Brain microvascular endothelial cell (primary cell): ENCODE measurements around the gene ACSS2.

Experiments used
- DNase-seq: peaks from one replicate; pipeline ENCODE4 v3.0.0-alpha.2; 2020
- H3K27ac ChIP-seq: fragments of 250-450 bp; sonication (Bioruptor Pico); 2 replicates; pipeline ENCODE4 v1.5.1; 2020; ENCODE audit warnings: mild to moderate bottlenecking, moderate library complexity
- H3K27me3 ChIP-seq: fragments of 250-450 bp; sonication (Bioruptor Pico); replicated peaks from 2 replicates; pipeline ENCODE4 v1.5.1; 2020; ENCODE audit warnings: mild to moderate bottlenecking
- H3K36me3 ChIP-seq: fragments of 250-450 bp; sonication (Bioruptor Pico); replicated peaks from 2 replicates; pipeline ENCODE4 v1.5.1; 2020; ENCODE audit warnings: mild to moderate bottlenecking
- H3K4me3 ChIP-seq: 2 replicates; pipeline ENCODE4 v1.5.1; 2011; ENCODE audit warnings: low read depth, mild to moderate bottlenecking, control low read depth, low read length, moderate library complexity
- in situ Hi-C: cut with HindIII; loops from 2 replicates; pipeline ENCODE4 v1.10.0; 2017; ENCODE audit warnings: low sequenced_read_pairs, low pct_ligation_motif_present
- TF ChIP-seq, protein P1 (sequence below): IDR thresholded peaks from 2 replicates; pipeline ENCODE4 v1.5.1; 2011; ENCODE audit warnings: low read depth, mild to moderate bottlenecking, moderate library complexity, low read length, control low read depth, inconsistent platforms; ENCODE audit errors: missing control alignments

Gene ACSS2

DNA sequence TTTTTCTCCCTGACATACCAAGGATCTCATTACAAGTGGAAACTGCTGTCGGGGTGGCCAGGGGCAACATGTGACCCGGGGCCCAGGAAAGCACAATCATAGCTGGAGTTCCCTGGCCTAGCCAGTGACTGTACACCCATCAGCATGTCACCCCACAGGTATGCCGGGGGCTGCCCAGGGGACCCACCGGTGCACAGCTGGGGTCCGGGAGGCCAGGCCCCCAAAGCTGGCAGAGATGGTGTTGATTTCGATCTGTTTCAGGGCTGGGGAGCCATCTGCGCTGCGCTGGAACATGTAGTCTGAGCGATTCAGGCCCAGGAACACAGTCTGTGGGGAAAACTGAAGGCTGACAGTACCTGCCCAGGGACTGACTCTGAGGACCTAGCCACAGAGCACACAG, 65.9 kb downstream of the ACSS2 start:
- TF ChIP-seq, protein P1, sequence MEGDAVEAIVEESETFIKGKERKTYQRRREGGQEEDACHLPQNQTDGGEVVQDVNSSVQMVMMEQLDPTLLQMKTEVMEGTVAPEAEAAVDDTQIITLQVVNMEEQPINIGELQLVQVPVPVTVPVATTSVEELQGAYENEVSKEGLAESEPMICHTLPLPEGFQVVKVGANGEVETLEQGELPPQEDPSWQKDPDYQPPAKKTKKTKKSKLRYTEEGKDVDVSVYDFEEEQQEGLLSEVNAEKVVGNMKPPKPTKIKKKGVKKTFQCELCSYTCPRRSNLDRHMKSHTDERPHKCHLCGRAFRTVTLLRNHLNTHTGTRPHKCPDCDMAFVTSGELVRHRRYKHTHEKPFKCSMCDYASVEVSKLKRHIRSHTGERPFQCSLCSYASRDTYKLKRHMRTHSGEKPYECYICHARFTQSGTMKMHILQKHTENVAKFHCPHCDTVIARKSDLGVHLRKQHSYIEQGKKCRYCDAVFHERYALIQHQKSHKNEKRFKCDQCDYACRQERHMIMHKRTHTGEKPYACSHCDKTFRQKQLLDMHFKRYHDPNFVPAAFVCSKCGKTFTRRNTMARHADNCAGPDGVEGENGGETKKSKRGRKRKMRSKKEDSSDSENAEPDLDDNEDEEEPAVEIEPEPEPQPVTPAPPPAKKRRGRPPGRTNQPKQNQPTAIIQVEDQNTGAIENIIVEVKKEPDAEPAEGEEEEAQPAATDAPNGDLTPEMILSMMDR: no peak
- Histone ChIP-seq H3K27me3 (no peaks in the 10 kb centered on the region), H3K36me3 (peaks cover 50% of the 10 kb centered on the region), H3K4me3 (no peak overlapping the region), H3K27ac (no peak overlapping the region)
- no peak for DNase-seq
- in situ Hi-C loops: no loop called here

DNA sequence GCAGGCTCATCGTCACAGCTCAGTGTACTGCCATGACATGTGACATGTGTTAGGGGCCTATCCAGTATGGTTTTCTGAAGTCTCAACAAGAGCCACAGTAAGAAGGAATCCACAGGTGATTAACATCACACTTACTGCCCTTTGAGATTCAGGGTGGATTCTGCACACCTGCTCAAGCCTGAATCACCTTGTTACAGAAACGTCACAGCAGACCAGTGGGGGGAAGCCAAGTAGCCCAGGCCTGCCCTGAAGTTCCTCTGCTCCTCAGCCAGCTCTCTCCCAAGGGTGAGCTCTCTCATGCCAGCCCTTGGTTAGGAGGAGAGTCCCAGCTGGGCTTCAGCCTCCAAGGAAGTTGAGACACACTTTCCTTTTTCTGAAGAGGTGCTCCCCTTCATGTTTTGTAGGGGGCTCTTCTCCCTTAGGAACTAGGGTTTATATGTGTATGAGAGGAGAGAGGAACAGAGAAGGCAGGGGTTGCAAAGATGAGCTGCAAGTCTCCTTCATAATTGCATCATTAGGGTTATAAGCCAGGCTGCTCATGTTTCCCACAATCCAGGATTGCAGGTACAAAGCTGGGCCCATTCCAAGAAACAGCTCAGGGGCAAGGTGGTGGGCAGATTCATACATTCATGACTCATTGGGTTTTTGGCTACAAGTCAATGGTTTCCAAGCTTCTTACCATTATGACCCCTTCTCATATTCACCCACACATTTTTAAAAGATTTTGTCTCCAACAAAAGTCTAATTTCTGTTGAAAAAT, 67.6 kb downstream of the ACSS2 start:
- in situ Hi-C loops: no loop called here
- Histone ChIP-seq H3K36me3 (peaks cover 35% of the 10 kb centered on the region), H3K4me3 (no peak overlapping the region), H3K27ac (no peak overlapping the region), H3K27me3 (no peaks in the 10 kb centered on the region)
- TF ChIP-seq, protein P1: no peak
- no peak for DNase-seq

DNA sequence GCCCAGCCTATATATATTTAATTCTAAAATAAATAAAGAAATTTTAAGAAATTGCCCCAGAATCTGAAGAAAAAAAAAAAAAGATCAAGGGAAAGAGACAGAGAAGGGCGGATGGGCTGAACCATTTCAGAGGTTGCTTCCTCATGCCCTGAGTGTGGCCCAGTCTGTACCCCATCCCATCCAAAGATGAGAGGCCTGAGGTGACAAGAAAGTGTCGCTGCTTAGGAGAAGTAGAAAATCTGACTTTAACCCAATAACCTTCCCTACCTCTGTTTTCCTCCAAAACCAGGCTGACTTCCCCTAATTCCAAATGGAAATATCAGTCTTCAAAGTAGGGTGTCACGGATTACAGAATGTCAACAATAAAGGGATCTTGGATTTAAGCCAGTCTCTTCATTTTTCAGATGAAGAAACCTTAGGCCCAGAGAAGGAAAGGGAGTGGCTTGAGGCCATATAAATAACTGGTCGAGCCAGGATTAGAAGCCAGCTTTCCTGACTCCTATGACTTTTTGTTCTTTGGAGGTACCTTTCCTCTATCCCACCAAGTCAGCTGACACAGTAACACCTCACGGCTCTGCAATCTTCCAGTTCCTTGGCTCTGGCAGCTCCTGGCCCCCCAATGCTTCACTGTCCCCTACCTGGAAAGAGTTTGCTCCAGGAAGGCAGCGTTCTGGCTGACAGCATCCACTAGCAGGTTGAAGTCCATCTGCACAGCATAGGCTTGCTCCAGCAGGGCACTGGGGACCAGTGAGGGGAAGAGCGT, 69.1 kb downstream of the ACSS2 start:
- in situ Hi-C loops: no loop called here
- DNase-seq: no peak
- Histone ChIP-seq H3K27ac (no peak overlapping the region), H3K4me3 (no peak overlapping the region), H3K27me3 (no peaks in the 10 kb centered on the region), H3K36me3 (peaks cover 27% of the 10 kb centered on the region)
- TF ChIP-seq, protein P1: no peak

GRCh38 chr20:34946661-34947060, 70.2 kb downstream of the ACSS2 start:
- TF ChIP-seq, protein P1: no peak
- H3K27me3 ChIP-seq: no peaks in the 10 kb centered on the region
- peaks cover 22% of the 10 kb centered on the region for H3K36me3 ChIP-seq
- no peak overlapping the region for H3K27ac ChIP-seq
- no peak overlapping the region for H3K4me3 ChIP-seq
- no peak for DNase-seq
- in situ Hi-C loops: no loop called here

- no peaks in the 10 kb centered on the region for H3K27me3 ChIP-seq
- TF ChIP-seq, protein P1: no peak
- H3K4me3 ChIP-seq: no peak overlapping the region
- in situ Hi-C loops: no loop called here
- H3K36me3 ChIP-seq: peaks cover 19% of the 10 kb centered on the region
- no peak for DNase-seq
- H3K27ac ChIP-seq: no peak overlapping the region
These were observed 70.9 kb downstream of the ACSS2 start for GRCh38 chr20:34947336-34947735.
